Caco-2 (cell line): ENCODE measurements around the gene CDH2. TPM values are rescaled to one million over a fixed set of nuclear protein-coding genes. Genes with fewer than 3 reads are reported as not detected.

Experiments used
- BruUV-seq: library from RNA; stranded (reverse); fragments of 400-500 nt; replicated peaks from 2 replicates; lab custom pipeline; 2021; lab: Mats Ljungman, UMichigan
- CTCF ChIA-PET: fragments of 300-600 bp; sonication (Branson Sonifier 250); formaldehyde crosslinking; loops from one replicate; lab custom pipeline; 2022; ENCODE audit warnings: antibody characterized with exemption; lab: Charles Lee
- POLR2A ChIA-PET: fragments of 300-600 bp; sonication (Branson Sonifier 250); formaldehyde crosslinking; loops from one replicate; lab custom pipeline; 2022; ENCODE audit warnings: antibody characterized with exemption; lab: Charles Lee
- DNase-seq, 2 experiments: peaks; one replicate each; pipeline versions ENCODE4 v3.0.0 to v3.0.0-alpha.2; 2020 to 2022
- H3K27me3 ChIP-seq: replicated peaks from 2 replicates; pipeline ENCODE4 v1.6.0; 2011; ENCODE audit warnings: low read length; ENCODE audit not compliant: control insufficient read depth, insufficient read depth
- H3K36me3 ChIP-seq: 2 replicates; pipeline ENCODE4 v1.5.1; 2011; ENCODE audit warnings: low read length; ENCODE audit not compliant: control insufficient read depth, insufficient read depth
- H3K4me1 ChIP-seq: fragments of 250-450 bp; sonication (Bioruptor Pico); 2 replicates; pipeline ENCODE4 v1.5.1; 2020; ENCODE audit warnings: mild to moderate bottlenecking
- H3K4me3 ChIP-seq: 2 replicates; pipeline ENCODE4 v1.5.1; 2011; ENCODE audit warnings: low read depth, mild to moderate bottlenecking, control low read depth, low read length
- H3K9me3 ChIP-seq: fragments of 250-450 bp; sonication (Bioruptor Pico); 2 replicates; pipeline ENCODE4 v1.5.1; 2020; ENCODE audit warnings: mild to moderate bottlenecking, moderate library complexity
- H3K27ac Mint-ChIP-seq: one replicate; pipeline ENCODE4 v1.8.0; 2022; ENCODE audit warnings: mixed read lengths; ENCODE audit not compliant: unreplicated experiment
- H3K27me3 Mint-ChIP-seq: one replicate; pipeline ENCODE4 v1.8.0; 2022; ENCODE audit warnings: mixed read lengths; ENCODE audit not compliant: insufficient read depth, unreplicated experiment
- H3K36me3 Mint-ChIP-seq: one replicate; pipeline ENCODE4 v1.8.0; 2022; ENCODE audit warnings: mild to moderate bottlenecking, mixed read lengths; ENCODE audit not compliant: insufficient read depth, unreplicated experiment
- H3K4me1 Mint-ChIP-seq: one replicate; pipeline ENCODE4 v1.8.0; 2022; ENCODE audit warnings: low read depth, mixed read lengths; ENCODE audit not compliant: unreplicated experiment
- H3K4me3 Mint-ChIP-seq: one replicate; pipeline ENCODE4 v1.8.0; 2022; ENCODE audit warnings: mild to moderate bottlenecking, moderate library complexity, mixed read lengths; ENCODE audit not compliant: unreplicated experiment
- H3K9me3 Mint-ChIP-seq: one replicate; pipeline ENCODE4 v1.8.0; 2022; ENCODE audit warnings: mixed read lengths; ENCODE audit not compliant: unreplicated experiment
- CTCF ChIP-seq, 2 experiments: fragments of 200-600 bp in 1 of 2; IDR thresholded peaks; 1 replicate in 1 of 2; 2 replicates in 1 of 2; pipeline versions ENCODE4 v1.5.1 to v1.8.0; 2011 to 2022; ENCODE audit warnings: antibody characterized with exemption in 1 of 2, control low read depth in 1 of 2, inconsistent platforms in 1 of 2, low read depth in 1 of 2, low read length in 1 of 2, mild to moderate bottlenecking in 1 of 2, moderate library complexity in 1 of 2; ENCODE audit not compliant: insufficient read depth in 1 of 2, severe bottlenecking in 1 of 2, unreplicated experiment in 1 of 2
- intact Hi-C: fragments of 100-400 bp; cut with micrococcal nuclease; formaldehyde crosslinking; loops from one replicate; pipeline ENCODE4 v1.10.0; 2022; ENCODE audit not compliant: unreplicated experiment
- total RNA-seq: library from RNA; stranded (reverse); gene quantifications from 2 replicates; pipeline ENCODE4 v1.2.3, GENCODE V29; 2022

Gene CDH2
- total RNA-seq, 1 experiment from 2014 or later: 1.4 TPM

- POLR2A ChIA-PET: no interaction called here
- DNase-seq: no peak
- no peak overlapping the region for H3K4me3 Mint-ChIP-seq
These were observed 5.1 kb downstream of the CDH2 start for GRCh38 chr18:28171837-28172236.

GRCh38 chr18:28168725-28169124, 8.2 kb downstream of the CDH2 start:
- intact Hi-C loops: no loop called here
- Histone ChIP-seq H3K4me3 (no peak overlapping the region), H3K27me3 (no peaks in the 10 kb centered on the region), H3K36me3 (no peaks in the 10 kb centered on the region), H3K4me1 (peaks cover 7% of the 10 kb centered on the region; the same call in 1 of the 2 replicates), H3K9me3 (no peaks in the 10 kb centered on the region)
- no peaks in the 10 kb centered on the region for H3K4me1 Mint-ChIP-seq
- BruUV-seq: no TSS peak
- DNase-seq: no peak
- CTCF ChIA-PET: no interaction called here
- POLR2A ChIA-PET: no interaction called here
- H3K4me3 Mint-ChIP-seq: no peak overlapping the region
- H3K27me3 Mint-ChIP-seq: no peaks in the 10 kb centered on the region
- no peak overlapping the region for H3K27ac Mint-ChIP-seq
- H3K36me3 Mint-ChIP-seq: no peaks in the 10 kb centered on the region
- TF ChIP-seq CTCF (IDR thresholded peaks at IDR 0.05; ENCODE audit: insufficient read depth in 1 of 2, low read depth in 1 of 2, low read length in 1 of 2, severe bottlenecking in 1 of 2, unreplicated experiment in 1 of 2): no peak
- H3K9me3 Mint-ChIP-seq: no peaks in the 10 kb centered on the region

More at GRCh38 chr18:28171837-28172236, 5.1 kb downstream of the CDH2 start:
- CTCF ChIA-PET: no interaction called here
- Histone ChIP-seq H3K9me3 (no peaks in the 10 kb centered on the region), H3K27me3 (no peaks in the 10 kb centered on the region), H3K4me3 (no peak overlapping the region), H3K4me1 (peaks cover 7% of the 10 kb centered on the region; the same call in 1 of the 2 replicates), H3K36me3 (no peaks in the 10 kb centered on the region)
- H3K4me1 Mint-ChIP-seq: no peaks in the 10 kb centered on the region
- intact Hi-C loops: no loop called here
- no TSS peak for BruUV-seq
- no peaks in the 10 kb centered on the region for H3K9me3 Mint-ChIP-seq
- H3K27me3 Mint-ChIP-seq: no peaks in the 10 kb centered on the region
- H3K36me3 Mint-ChIP-seq: peaks cover 6% of the 10 kb centered on the region
- H3K27ac Mint-ChIP-seq: no peak overlapping the region
- no peak for TF ChIP-seq CTCF (IDR thresholded peaks at IDR 0.05; ENCODE audit: insufficient read depth in 1 of 2, low read depth in 1 of 2, low read length in 1 of 2, severe bottlenecking in 1 of 2, unreplicated experiment in 1 of 2)

GRCh38 chr18:28167835-28168349, 9.0 kb downstream of the CDH2 start:
- Mint-ChIP-seq H3K27me3 (no peaks in the 10 kb centered on the region), H3K36me3 (no peaks in the 10 kb centered on the region), H3K9me3 (no peaks in the 10 kb centered on the region), H3K27ac (no peak overlapping the region), H3K4me3 (no peak overlapping the region), H3K4me1 (no peaks in the 10 kb centered on the region)
- H3K4me3 ChIP-seq: no peak overlapping the region
- intact Hi-C loops: no loop called here
- BruUV-seq: no TSS peak
- H3K4me1 ChIP-seq: peaks cover 9% of the 10 kb centered on the region; the same call in 1 of the 2 replicates
- TF ChIP-seq CTCF (IDR thresholded peaks at IDR 0.05; ENCODE audit: insufficient read depth in 1 of 2, low read depth in 1 of 2, low read length in 1 of 2, severe bottlenecking in 1 of 2, unreplicated experiment in 1 of 2): no peak
- ChIA-PET CTCF (no interaction called here), POLR2A (no interaction called here)
- no peaks in the 10 kb centered on the region for H3K9me3 ChIP-seq
- H3K27me3 ChIP-seq: no peaks in the 10 kb centered on the region
- no peaks in the 10 kb centered on the region for H3K36me3 ChIP-seq
- no peak for DNase-seq
